Measurements from ENCODE around the gene SPATA13.

- TF ChIP-seq CTCF (conservative IDR thresholded peaks at IDR 0.05 in 1 of 2, IDR thresholded peaks at IDR 0.05 in 1 of 2; ENCODE audit: low read depth in 1 of 2, low read length in 2 of 2) (no peak), EZH2 (IDR thresholded peaks at IDR 0.05; ENCODE audit: low read length, missing control alignments) (no peak)
These were observed 8.7 kb upstream of the SPATA13 start for GRCh38 chr13:24151864-24152263.

All from fibroblast of lung (primary cell).